Fibroblast of upper back skin (primary cell): ENCODE measurements around the gene ALDH1A2.

ENCODE experiments used
- DNase-seq: peaks from one replicate; pipeline ENCODE4 v3.0.0-alpha.2; 2013

ALDH1A2 gene

DNA sequence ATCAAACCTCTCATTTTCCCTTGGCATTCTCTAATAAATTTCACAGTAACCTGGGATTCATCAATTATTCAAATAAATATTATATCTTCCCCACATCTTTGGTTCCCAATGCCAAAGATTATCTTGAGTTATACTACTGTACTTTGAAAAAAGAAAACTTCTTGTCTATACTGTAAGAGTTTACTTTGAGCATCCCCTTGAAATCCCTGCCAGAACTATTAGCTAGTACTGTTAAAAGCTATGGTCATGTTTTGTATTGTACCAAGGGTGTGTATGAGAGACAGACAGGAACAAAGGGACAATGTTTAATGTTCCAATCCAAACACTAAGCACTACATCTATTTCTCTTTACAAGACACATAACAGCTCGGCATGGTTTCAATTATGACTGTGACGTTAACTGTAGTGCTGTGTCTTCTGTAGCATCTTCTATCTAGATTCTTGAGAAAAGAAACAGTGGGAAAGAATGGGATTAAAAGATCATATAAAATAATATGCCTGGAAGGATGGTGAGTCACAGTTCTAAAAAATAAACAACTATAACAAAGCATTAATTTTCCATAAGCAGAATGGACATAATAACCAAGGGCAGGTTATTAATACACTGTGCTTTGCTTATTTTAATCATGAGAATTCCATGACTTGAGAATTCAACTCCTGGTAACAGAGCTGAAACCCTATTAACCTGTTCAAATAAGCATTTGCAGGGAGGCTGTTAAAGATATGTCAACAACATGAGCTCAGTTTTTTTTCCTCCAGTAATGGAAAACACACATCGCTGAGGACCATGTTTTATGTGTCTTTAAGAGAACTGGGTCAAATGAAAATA, 71.1 kb downstream of the ALDH1A2 start:
- DNase-seq, result peak; percentile 16

DNA sequence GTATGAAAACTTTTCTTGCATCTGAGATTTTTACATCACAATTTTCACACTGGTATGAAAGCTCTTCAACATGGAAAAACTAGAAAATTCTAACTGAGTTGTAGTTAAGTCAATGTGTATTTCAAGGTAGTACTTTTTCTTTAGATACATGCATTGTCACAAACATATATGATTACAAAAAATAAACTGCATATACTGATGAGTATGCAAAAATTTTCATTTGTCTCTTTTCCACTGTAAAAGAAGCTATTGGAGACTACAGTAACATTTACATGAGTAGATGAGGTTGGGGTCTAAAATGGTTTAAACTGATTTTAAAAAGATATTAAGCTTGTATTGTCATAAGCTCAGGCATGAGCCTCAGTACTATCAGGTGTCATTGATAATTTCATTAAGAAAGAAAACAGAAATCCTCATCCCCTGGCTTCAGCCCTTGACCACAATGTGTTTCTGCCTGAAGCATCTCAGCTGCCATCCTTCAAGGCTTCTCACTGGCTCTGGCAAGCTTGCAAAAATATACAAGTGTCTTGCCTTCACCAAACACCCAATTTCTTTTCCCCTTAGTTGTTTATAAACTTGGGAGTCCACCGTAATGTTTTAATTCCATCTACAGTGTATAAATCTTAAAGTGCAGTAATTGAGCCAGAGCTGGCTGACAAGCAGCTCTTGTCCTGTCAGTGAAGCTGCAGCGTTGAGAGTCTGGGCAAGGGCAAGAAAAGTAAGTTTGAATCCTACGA, 71.9 kb downstream of the ALDH1A2 start:
- DNase-seq, result no peak

DNA sequence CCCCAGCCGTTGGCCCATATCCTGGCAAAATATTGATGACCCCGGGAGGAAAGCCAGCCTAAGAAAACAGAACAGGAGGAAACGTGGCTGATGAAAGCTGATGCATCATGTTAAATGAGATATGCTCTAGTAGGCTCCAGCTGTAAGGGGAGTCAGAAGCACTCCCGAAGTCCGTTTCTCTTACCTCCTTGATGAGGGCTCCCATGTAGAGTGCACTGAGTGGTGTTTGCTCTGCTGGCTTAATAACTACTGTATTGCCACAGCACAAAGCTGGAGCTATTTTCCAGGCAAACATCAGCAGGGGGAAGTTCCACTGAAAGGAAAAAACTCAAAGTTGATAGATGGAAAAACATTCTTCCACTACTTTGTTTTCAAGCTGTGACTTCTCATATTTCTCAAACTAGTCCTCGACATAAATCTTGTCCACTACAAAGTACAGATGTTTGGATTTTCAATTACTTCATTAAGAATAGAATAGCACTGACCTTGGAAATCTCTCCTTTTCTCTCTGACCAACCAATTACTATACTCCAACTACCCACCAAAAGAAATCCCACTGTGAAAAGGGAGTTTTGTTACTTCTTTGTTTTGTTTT, 72.7 kb downstream of the ALDH1A2 start:
- no peak for DNase-seq

DNA sequence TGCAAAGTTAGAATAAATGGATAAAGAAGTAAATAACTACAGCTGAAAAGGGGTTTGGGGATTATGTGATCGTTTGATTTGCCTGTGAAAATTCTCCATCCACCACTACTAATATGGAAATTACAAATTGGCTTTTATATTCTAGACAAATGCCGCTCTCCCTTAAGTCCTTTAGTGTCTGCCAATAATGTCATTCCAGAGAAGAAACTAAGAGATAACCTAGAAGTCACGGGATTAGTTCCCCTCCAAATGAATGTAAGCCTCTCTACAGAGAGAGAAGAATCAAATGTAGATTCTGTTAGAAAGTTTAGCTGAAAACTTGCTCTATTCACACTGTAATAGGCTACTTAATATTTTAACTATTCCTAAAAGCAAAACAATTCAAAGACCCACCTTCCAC, 92.0 kb downstream of the ALDH1A2 start:
- no peak for DNase-seq

DNA sequence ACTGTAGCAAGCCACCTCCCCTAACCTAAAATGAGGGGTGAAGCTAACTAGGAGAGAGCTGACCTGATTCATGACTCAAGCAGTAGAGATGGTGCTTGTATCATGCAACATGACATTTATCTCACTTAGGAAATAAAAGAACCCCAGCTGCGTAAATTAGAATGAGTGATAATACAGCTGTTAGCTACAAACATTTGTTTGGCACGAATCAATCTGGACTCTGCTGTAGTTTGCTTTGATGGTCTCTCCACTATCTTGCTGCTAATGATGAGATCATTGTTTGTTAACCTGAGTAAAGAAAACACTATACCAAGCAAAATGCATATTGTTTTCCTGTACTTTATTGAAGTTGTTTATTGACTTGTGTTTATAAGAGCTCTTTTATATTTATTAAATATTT, 92.6 kb downstream of the ALDH1A2 start:
- DNase-seq, result no peak

DNA sequence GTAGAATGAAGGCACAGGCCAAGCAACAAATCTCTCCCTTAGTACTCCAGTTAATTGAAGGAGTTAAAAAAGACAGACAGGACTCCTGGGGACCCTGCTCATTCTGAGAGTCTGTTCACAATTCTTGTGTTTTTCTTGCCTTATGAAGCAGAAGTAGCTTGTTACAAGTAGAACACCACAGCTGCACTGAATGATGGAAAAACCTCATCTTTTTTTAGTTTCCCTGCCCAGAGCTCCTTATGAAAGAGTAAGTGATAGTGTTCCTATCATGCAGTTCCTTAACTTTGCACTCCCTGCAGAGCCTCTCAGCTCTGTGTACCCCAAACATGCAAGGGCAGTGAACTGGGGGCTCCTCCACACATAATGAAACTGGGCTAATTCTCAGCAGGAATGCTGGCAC, 95.5 kb downstream of the ALDH1A2 start:
- no peak for DNase-seq

DNA sequence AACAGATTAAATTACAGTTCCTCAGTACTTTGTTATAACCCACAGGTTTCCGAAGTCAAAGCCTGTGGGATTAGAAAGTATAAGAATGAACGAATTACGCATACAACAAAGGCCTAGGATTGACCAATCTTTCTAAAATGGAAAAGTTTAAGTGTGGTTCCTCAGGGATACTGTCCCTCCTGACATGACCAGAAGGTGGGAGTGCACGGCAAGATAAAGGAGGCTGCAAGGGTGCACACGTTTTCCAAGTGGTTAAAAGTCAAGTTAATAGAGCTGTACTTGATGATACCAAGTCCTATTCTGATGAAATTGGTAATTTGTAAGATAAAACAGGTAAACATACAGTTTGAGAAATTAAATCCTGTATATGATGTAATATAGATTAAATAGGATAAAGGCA, 96.2 kb downstream of the ALDH1A2 start:
- peak; percentile 9 for DNase-seq

DNA sequence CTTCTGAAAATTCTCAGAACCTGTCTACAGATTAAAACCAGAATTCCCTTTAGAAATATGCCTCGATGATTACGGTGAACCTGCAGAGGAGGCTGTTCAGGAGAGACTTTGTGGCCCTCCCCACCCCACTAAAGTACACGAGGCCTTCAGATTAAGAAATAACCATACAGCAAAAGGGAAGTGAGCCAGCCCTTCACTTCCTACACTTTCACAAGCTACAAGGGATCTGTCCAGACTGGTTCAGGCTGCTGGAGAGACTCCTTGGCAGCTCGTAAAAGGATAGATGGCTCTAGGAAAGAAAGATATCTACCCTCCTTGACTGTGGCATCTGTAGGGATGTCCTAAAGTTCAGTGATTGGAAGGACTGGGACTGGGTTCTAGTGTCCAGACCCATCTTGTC, 102.6 kb downstream of the ALDH1A2 start:
- DNase-seq, result no peak

DNA sequence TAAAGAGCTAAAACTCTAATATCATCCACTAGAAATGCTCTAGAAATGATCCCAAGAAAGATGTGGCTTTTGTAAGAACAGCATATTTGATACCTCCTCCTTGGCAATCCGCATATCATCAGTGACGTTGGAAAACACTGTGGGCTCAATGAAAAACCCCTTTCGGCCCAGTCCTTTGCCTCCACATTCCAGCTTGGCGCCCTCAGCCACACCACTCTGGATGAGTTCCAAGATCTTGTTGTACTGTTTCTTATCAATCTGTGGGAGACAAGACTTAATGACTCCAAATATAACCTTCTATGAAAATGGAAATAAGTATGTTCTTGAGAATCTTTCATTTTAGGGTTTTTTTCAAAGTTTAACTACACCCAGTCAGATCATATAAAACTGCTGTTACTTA, 103.6 kb downstream of the ALDH1A2 start:
- DNase-seq, result no peak

DNA sequence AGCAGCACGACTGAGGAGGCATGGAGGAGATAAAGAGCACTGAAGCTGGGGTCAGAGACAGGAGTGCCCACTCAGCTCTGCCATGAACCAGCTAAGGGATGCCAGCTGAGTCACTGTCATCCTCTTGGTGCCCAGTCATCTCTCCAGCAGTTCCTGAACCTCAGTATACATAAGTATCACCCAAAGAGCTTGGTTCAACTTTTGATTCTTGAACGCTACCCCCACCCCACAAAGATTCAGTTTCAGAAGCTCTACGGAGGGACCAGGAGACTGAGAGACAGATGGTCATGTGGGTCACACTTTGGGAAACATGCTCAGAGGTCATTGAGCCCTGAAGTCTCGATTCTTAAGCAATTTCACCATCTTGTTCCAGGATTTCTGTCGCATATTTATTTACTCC, 108.4 kb downstream of the ALDH1A2 start:
- no peak for DNase-seq

DNA sequence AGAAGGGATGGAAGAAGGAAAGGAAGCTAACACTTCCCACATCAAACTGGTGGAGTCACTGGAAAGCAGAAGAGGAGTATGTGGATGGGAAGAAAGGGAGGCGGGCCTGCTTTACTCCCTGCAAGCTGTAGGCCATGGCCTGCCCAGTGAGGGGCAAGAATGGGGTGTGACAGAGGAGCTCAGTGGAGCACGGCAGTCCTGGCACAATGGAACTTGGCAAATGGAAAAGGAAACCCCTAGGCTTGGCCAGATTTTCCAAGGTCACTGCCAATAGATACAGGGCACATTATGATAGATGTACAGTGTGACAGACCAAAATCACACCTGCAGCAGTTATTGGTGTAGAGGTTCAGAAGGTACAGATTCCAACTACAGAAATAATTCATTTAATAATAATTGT, 111.6 kb downstream of the ALDH1A2 start:
- no peak for DNase-seq

DNA sequence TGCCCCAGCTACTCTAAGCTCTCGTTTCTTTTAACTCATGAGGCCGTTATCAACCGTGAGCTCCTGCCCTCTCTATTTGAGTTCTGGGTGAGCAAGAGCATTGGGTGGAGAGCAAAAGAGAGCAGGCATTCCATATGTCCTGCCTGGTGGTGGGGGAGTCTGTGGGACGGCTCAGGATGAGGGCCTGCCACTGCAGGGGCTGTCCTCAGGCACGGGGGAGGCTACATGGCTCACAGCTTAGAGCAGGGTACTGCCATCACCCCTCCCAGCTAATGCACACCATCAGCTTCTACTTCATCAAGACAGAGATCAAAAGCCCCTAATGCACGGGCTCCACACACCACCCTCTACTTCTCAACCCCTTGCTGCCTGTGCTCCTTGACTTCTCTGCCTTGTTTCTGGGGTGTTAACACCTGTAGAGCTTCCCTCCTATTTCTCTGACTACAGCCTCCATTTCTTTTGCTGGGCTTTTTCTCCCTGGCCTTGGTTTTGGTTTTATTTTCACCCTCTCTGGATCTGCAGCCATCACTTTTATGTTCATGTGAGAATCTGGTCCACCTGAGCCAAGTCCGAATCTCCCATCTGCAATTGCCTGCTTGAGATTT, 114.1 kb downstream of the ALDH1A2 start:
- no peak for DNase-seq

DNA sequence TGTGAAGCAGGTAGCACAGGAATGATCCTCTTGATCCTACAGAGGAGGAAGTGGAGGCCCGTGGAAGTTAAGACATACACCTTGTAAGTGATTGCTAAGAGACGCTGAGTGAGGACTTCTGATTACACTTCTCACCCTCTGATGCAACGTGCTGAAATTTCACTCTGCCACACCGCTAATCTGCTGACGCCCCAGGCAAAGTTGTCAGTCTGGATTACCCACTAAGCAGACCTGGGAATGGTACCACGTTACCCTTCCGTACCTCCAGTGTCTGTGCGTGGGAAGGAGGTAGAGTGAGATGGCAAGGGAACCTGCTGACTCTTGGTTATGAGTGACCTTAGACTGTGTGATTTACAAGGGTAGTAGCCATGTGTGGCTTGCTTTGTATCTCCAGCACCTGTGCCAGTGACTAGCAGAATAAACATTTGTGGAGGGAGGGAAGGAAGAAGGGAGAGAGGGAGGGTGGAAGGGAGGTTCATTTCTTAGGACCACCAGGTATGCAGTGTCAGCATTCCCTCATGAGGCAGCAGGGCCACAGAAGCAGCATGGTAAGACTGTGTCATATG, 115.0 kb downstream of the ALDH1A2 start:
- no peak for DNase-seq

DNA sequence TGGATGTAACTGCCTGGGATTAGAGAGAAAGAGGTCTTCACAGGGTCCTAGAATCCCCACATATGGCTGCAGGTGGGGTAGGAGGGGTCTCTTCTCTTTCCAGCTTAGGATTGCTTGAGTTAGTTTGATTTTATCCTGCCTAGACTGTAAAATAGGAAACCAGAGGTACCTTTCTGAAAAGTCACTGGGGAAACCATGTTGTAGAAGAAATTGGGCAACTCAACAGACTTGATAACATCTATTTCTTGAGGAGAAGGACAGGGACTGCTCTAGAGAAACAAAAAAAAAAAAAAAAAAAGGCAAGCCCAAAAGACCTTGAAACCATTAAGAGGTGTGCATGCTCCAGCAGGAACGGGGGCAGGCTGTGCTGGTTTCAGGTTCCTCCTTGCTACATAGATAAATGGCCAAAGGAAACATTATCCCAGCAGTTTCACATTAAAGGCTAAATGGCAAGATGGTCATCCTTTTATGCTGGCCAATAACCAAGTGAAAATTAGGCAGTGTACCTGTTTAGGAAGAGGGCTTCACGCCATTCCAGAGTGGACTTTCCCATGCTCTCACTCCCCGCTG, 116.1 kb downstream of the ALDH1A2 start:
- no peak for DNase-seq

DNA sequence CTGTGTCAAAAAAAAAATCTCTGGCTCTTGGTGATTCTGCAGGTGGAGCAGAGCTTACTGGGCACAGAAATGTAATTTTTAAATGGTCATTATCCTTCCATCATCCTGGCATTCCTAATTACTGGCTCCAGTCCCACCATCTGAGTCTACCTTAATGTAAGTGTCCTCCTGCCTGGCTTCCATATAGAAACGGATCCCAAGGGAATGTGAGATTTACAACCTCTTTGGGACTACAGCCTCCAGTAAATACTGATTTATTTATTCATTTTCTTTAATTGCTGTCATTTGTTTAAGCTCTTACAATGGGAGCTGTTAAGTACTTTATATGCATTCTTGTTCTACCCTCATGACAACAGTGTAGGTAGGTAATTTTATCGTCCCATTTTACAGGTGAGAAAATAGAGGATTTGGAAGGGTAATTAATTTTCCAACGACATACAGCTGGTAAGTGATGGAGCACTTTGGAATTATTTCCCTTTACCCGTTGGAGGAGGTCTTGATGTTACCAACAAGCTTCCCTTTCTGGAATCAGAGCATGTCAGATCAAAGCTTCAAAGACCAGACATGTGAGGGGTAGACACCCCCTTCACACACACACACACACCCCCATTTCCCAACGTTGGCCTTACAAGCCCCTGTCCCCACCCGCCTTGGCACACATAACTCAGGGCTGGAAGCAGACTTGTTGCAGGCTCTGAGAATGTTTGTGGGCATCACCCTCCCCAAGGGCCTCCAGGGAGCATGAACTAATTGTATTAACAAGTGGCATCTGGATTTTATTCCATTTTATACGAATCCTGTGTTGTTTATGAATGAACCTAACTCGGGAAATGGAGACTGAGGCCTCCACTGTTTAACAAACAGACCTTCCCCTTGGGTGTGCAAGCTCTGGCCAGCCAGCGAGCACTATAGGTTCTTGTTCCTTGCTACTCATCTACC, 116.9 kb downstream of the ALDH1A2 start:
- DNase-seq, result no peak

DNA sequence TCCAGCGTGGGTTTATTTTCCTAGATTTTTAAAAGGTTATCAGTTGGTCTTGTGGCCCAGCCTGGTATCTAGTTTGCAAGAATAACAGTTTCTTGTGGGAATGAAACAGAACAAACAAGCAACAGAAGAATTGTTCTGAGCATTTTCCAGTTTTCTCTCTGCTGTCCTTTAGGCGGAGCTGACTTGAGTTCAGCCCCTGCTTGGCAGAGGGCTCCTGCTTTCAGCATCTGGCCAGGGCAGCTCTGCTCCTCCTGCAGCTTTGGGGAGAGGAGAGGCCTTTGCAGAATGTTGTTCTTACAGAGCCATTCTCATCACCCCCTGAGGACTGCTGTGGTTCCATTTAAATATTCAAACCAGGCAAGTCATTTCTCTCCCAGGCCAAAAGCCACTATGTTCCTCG, 117.7 kb downstream of the ALDH1A2 start:
- no peak for DNase-seq

DNA sequence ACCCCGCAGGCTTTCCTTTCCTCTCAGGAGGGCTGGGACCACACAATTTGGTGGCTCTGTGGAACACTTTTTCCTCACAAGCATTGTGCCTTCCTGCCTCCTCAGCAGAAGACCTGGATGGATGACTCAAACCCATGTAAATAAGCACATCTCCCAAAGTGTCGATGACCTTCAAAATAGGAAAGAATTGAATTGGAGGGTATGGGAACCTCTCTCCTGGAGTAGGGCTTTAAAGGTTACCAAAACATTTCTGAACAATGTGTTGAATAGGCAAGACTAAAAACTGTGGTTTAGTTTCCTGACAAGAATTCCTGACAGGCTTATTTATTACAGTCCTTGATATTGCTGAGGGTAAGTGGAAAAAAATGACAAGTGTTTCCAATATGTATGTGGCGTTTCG, 118.2 kb downstream of the ALDH1A2 start:
- DNase-seq, result no peak

DNA sequence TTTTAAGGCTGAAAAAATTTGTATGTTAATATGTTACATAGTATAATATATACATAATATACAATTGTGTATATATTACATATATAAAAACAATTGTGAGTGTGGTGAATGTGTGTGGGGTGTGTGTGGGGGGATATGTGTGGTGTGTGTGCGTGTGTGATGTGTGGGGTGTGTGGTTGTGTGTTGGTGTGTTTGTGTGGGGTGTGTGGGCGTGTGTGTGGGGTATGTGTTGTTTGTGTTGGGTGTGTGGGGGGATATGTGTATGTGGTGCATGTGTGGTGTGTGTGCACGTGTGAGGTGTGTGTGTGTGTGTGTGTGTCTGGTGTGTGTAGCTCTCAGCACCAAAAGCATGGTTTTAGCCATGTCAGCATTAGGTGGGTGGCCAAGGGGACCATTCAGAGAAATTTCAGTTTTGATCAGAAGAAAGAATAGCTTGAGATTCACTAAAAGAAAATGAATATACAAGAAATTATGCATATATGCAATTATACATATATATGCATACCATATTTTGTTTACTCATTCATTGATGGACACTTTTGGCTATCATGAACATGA, 118.9 kb downstream of the ALDH1A2 start:
- DNase-seq, result no peak

DNA sequence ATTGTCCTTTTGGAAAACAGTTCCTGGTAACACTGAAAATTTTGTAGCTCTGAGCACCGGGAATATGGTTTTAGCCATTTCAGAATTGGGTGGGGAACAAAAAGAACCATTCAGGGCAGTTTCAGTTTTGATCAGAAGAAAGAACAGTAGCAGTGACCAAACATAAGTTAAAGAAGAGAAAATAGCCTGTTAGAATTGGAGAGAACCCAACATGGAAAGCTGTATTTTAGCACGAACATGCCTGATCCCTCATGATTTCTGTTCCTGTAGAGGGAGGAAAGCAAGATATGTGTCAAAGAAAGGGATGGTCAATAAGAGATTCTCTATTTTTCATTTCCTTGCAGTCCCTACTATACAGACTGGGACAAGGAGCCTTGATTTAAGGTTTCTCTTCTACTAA, 119.9 kb downstream of the ALDH1A2 start:
- DNase-seq, result no peak

DNA sequence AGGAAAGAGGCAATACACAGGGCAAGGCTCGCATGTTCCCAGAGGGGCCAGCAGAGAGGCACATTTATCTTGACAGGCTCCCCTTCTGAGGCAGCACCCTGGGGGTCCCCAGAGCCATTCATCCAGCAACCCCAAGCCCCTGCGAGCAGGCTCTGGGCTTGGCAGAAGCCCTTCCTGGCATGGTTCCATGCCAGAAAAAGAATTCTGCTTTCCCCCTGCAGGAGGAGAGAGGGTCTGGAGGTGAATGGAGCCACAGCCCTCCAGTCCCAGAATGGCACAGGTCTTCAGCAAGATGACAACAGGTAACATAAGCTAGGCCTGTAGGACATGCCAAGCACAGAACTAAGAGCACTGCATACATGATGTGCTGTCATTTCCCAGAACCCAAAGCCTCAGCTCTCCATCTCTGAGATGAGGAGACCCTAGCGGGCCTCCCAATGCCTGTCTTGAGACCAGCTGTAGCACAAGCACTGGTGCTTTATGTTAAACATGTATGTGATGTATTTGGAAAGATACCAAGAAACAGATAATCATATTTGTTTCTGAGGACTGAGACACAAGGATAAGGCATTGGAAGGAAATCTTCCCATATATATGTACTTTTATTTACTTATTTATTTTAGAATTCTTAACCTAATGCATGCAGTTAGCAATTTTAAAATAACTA, 121.6 kb downstream of the ALDH1A2 start:
- no peak for DNase-seq

DNA sequence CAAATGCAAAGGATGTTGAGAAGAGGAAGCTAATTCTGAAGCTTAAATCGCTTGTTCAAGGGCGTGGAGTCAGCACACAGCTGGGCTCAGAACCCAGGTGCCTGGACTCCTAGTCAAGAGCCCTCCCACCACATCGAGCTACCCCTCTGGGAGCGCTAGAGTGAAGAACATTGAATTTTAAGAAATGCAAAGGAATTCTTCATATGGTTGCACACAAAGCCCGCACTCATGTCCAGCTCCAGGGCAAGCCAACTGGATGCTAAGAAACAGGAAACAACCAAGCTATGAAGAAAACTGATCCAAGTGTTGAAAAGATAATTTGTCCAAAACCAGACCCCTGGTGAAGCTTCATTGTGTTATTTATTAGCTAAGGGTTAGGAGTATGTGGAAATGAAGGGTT, 122.3 kb downstream of the ALDH1A2 start:
- no peak for DNase-seq
